Endothelial cell of umbilical vein (primary cell): ENCODE results near the gene ATP5F1B. TPM values are rescaled to one million over a fixed set of nuclear protein-coding genes. Genes with fewer than 3 reads are reported as not detected.

Experiments
- BruUV-seq: library from RNA; stranded (reverse); fragments of 400-500 nt; replicated peaks from 2 replicates; lab custom pipeline; 2021; lab: Mats Ljungman, UMichigan
- CTCF ChIA-PET: fragments of 300-600, 350-600 bp; sonication (Branson Sonifier 250); formaldehyde crosslinking; loops from one replicate; lab custom pipeline; 2021; ENCODE audit warnings: antibody characterized with exemption, inconsistent platforms; lab: Charles Lee
- POLR2A ChIA-PET: fragments of 300-600, 350-600 bp; sonication (Branson Sonifier 250); formaldehyde crosslinking; loops from one replicate; lab custom pipeline; 2021; ENCODE audit warnings: antibody characterized with exemption, inconsistent platforms; lab: Charles Lee
- DNase-seq: peaks from one replicate; pipeline ENCODE4 v3.0.0-alpha.2; 2011; ENCODE audit warnings: low read depth, low spot score
- FAIRE-seq: peaks from 2 replicates; lab custom pipeline; 2011; peaks lifted over from hg19 to GRCh38; lab: Jason Lieb, UNC
- H2AFZ ChIP-seq: 2 replicates; pipeline ENCODE4 v1.6.0; 2012; ENCODE audit warnings: low read depth, low read length, control low read depth, inconsistent platforms
- H3K27ac ChIP-seq: 2 replicates; pipeline ENCODE4 v1.5.1; 2011; ENCODE audit warnings: low read depth, mild to moderate bottlenecking, control low read depth, low read length, moderate library complexity; ENCODE audit not compliant: insufficient read depth
- H3K27me3 ChIP-seq, 2 experiments: 2 replicates each; pipeline versions ENCODE4 v1.6.0 to v1.6.1; 2011; ENCODE audit warnings: low read length in 2 of 2, mixed read lengths in 1 of 2; ENCODE audit not compliant: control insufficient read depth in 2 of 2, insufficient read depth in 2 of 2
- H3K36me3 ChIP-seq, 2 experiments: 2 replicates in 1 of 2; 3 replicates in 1 of 2; pipeline ENCODE4 v1.5.1; 2011; ENCODE audit warnings: low read length in 2 of 2, mild to moderate bottlenecking in 1 of 2, moderate library complexity in 1 of 2; ENCODE audit not compliant: control insufficient read depth in 2 of 2, insufficient read depth in 2 of 2; ENCODE audit errors: extremely low read depth in 1 of 2
- H3K4me1 ChIP-seq: 3 replicates; pipeline ENCODE4 v1.5.1; 2011; ENCODE audit warnings: mild to moderate bottlenecking, low read length; ENCODE audit not compliant: control insufficient read depth, insufficient read depth; ENCODE audit errors: extremely low read depth
- H3K4me2 ChIP-seq: 2 replicates; pipeline ENCODE4 v1.6.1; 2011; ENCODE audit warnings: low read length, control low read depth, mixed read lengths; ENCODE audit not compliant: insufficient read depth
- H3K4me3 ChIP-seq, 3 experiments: fragments of 200-600 bp in 1 of 3; sonication (generic), shearing (Covaris generic) in 1 of 3; replicated peaks in 1 of 3; 2 replicates each; pipeline ENCODE4 v1.5.1; 2011 to 2016; ENCODE audit warnings: control low read depth in 3 of 3, low read length in 3 of 3, mild to moderate bottlenecking in 2 of 3, inconsistent platforms in 1 of 3, low read depth in 1 of 3, moderate library complexity in 1 of 3; ENCODE audit not compliant: insufficient read depth in 1 of 3
- H3K79me2 ChIP-seq: 2 replicates; pipeline ENCODE4 v1.6.0; 2012; ENCODE audit warnings: low read length, inconsistent platforms; ENCODE audit not compliant: control insufficient read depth, insufficient read depth
- H3K9ac ChIP-seq: replicated peaks from 2 replicates; pipeline ENCODE3; 2011; ENCODE audit warnings: low read length, control low read depth; ENCODE audit not compliant: insufficient read depth; ENCODE audit errors: extremely low read depth
- H3K9me1 ChIP-seq: replicated peaks from 3 replicates; pipeline ENCODE4 v1.6.0; 2011; ENCODE audit warnings: mild to moderate bottlenecking, low read length; ENCODE audit not compliant: control insufficient read depth, insufficient read depth; ENCODE audit errors: extremely low read depth
- H3K9me3 ChIP-seq: replicated peaks from 2 replicates; pipeline ENCODE4 v1.5.1; 2012; ENCODE audit warnings: low read length, inconsistent platforms; ENCODE audit not compliant: control insufficient read depth, insufficient read depth
- H4K20me1 ChIP-seq: replicated peaks from 2 replicates; pipeline ENCODE3; 2011; ENCODE audit warnings: mild to moderate bottlenecking, low read length; ENCODE audit not compliant: control insufficient read depth, insufficient read depth; ENCODE audit errors: extremely low read depth
- EZH2 ChIP-seq: IDR thresholded peaks from 2 replicates; pipeline ENCODE4 v1.6.1; 2012; ENCODE audit warnings: borderline replicate concordance, low read depth, mild to moderate bottlenecking, moderate library complexity, low read length, inconsistent platforms; ENCODE audit not compliant: severe bottlenecking
- FOS ChIP-seq: IDR thresholded peaks from 2 replicates; pipeline ENCODE4 v1.6.1; 2011; ENCODE audit warnings: mild to moderate bottlenecking, low read length, moderate library complexity, borderline replicate concordance; ENCODE audit not compliant: insufficient read depth
- GATA2 ChIP-seq: IDR thresholded peaks from 2 replicates; pipeline ENCODE4 v1.7.0; 2011; ENCODE audit warnings: low read depth, mild to moderate bottlenecking, moderate library complexity, mixed read lengths, low read length; ENCODE audit not compliant: insufficient read length, insufficient read depth
- JUN ChIP-seq: IDR thresholded peaks from 2 replicates; pipeline ENCODE4 v1.6.1; 2011; ENCODE audit warnings: borderline replicate concordance, low read depth; ENCODE audit not compliant: insufficient read length, insufficient read depth
- MAX ChIP-seq: IDR thresholded peaks from 2 replicates; pipeline ENCODE4 v1.6.1; 2011; ENCODE audit not compliant: insufficient read depth, insufficient read length
- MYC ChIP-seq: IDR thresholded peaks from one replicate; pipeline ENCODE4 v1.6.1; 2011; ENCODE audit warnings: mild to moderate bottlenecking, low read depth, low read length
- POLR2A ChIP-seq: IDR thresholded peaks from 2 replicates; pipeline ENCODE4 v1.6.1; 2012; ENCODE audit warnings: low read depth, mild to moderate bottlenecking, control low read depth, low read length
- POLR2AphosphoS5 ChIP-seq: IDR thresholded peaks from 2 replicates; pipeline ENCODE4 v1.6.1; 2012; ENCODE audit warnings: low read depth, mild to moderate bottlenecking, control low read depth, low read length, moderate library complexity; ENCODE audit not compliant: insufficient read depth
- dilution Hi-C: fragments of 300-500 bp; cut with MboI; formaldehyde crosslinking; loops from one replicate; pipeline ENCODE4 v1.15.0; 2019; ENCODE audit warnings: low sequenced_read_pairs; ENCODE audit not compliant: extremely low pct_ligation_motif_present
- intact Hi-C: fragments of 100-400 bp; cut with micrococcal nuclease; formaldehyde crosslinking; loops from one replicate; pipeline ENCODE4 v1.10.0; 2022
- polyA plus RNA-seq, 4 experiments: library from polyadenylated mRNA; depleted of rRNA in 3 of 4; stranded (reverse) in 3 of 4; unstranded in 1 of 4; fragments of >200 nt; gene quantifications; 2 replicates each; pipeline versions ENCODE4 v1.2.1 to v1.2.3, GENCODE V29; 2011 to 2012; ENCODE audit warnings: missing spikeins in 1 of 4
- total RNA-seq: library from RNA; stranded (reverse); gene quantifications from 2 replicates; pipeline ENCODE4 v1.2.3, GENCODE V29; 2021
- TF ChIP-seq, protein P1 (sequence below), 2 donors: IDR thresholded peaks; 1 replicate in 1 of 2; 2 replicates in 1 of 2; pipeline ENCODE4 v1.5.1; 2011; ENCODE audit warnings: low read length in 2 of 2, mild to moderate bottlenecking in 2 of 2, moderate library complexity in 2 of 2, control low read depth in 1 of 2, inconsistent platforms in 1 of 2, low read depth in 1 of 2; ENCODE audit not compliant: insufficient read depth in 1 of 2; ENCODE audit errors: extremely low read depth in 1 of 2

The ATP5F1B gene
- total and polyA plus RNA-seq, 2 donors (not counting 3 experiments of a cell fraction or from before 2014, with no cell fraction given), result 590 to 829 TPM

DNA sequence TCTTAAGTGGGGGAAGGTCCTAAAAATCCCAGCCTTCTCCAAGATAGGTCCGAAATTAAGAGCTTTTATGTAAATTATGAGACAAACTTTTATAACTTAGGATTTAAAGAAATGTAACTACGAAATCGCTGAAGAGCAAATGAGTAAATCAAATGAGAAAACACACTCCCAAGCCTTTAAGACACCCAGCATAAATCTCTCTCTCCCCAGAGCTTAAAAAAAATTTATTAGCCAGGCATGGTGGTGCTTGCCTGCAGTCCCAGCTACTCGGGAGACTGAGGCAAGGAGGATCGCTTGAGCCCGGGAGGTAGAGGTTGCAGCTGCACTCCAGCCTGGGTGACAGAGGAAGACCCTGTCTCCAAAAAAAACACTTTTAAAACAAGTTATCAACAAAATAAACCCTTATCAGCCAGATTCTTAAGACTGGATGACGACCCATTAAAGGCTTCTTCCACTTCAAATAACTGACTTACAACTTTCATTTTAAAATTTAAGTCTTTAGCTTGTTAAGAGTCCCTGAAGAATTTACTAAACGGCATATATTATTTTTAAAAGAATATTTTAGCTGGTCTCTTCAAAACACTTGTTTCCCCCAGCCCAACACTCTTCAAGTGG lies 39.1 kb upstream of the ATP5F1B start:
- Histone ChIP-seq H3K36me3 (peaks cover 4 to 5% of the 10 kb centered on the region in 2 experiments), H3K9me3 (no peaks in the 10 kb centered on the region), H3K4me2 (peak overlapping the region; percentile 96), H3K79me2 (peaks cover 80% of the 10 kb centered on the region), H4K20me1 (peaks cover 4% of the 10 kb centered on the region), H2AFZ (no peak overlapping the region), H3K9ac (peak overlapping the region; percentile 60), H3K4me3 (peak overlapping the region; percentile 6 to 69 (median 14)), H3K4me1 (peaks cover 27% of the 10 kb centered on the region), H3K9me1 (no peaks in the 10 kb centered on the region), H3K27me3 (no peaks in the 10 kb centered on the region), H3K27ac (peak overlapping the region; percentile 38)
- DNase-seq (peak; percentile 27), FAIRE-seq (peak; percentile 48)
- ChIA-PET CTCF (interaction anchor here (1.0 to 1.7 kb wide), 5 partner anchors 39 to 439 kb away, joined by 3 to 12 read pairs (median 3); no protein-coding TSS in a partner anchor), POLR2A (interaction anchor here (0.7 kb wide), 1 partner anchor 925 kb away, joined by 8 read pairs; no protein-coding TSS in a partner anchor)
- dilution Hi-C loops (no loop called here), intact Hi-C loops (loop anchor here (5.0 kb wide), 1 partner anchor 402 kb away; the partner anchor contains the start of gene NAB2)
- TF ChIP-seq JUN, result no peak
- no peak for TF ChIP-seq GATA2
- TF ChIP-seq POLR2A, result no peak
- TF ChIP-seq MYC, result no peak
- no peak for TF ChIP-seq FOS
- TF ChIP-seq EZH2, result no peak
- TF ChIP-seq MAX, result no peak
- no TSS peak for BruUV-seq

GRCh38 chr12:56682323-56682722 lies 36.5 kb upstream of the ATP5F1B start:
- peaks cover 99% of the 10 kb centered on the region for H3K79me2 ChIP-seq
- H3K27me3 ChIP-seq, result no peaks in the 10 kb centered on the region
- dilution Hi-C loops (no loop called here), intact Hi-C loops (no loop called here)
- H3K27ac ChIP-seq, result no peak overlapping the region
- TF ChIP-seq GATA2, result no peak
- no peak for TF ChIP-seq JUN
- TF ChIP-seq, protein P1, sequence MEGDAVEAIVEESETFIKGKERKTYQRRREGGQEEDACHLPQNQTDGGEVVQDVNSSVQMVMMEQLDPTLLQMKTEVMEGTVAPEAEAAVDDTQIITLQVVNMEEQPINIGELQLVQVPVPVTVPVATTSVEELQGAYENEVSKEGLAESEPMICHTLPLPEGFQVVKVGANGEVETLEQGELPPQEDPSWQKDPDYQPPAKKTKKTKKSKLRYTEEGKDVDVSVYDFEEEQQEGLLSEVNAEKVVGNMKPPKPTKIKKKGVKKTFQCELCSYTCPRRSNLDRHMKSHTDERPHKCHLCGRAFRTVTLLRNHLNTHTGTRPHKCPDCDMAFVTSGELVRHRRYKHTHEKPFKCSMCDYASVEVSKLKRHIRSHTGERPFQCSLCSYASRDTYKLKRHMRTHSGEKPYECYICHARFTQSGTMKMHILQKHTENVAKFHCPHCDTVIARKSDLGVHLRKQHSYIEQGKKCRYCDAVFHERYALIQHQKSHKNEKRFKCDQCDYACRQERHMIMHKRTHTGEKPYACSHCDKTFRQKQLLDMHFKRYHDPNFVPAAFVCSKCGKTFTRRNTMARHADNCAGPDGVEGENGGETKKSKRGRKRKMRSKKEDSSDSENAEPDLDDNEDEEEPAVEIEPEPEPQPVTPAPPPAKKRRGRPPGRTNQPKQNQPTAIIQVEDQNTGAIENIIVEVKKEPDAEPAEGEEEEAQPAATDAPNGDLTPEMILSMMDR (IDR thresholded peaks at IDR 0.05; ENCODE audit: extremely low read depth in 1 of 2, insufficient read depth in 1 of 2, low read depth in 1 of 2, low read length in 2 of 2), result no peak
- TF ChIP-seq POLR2A, result no peak
- TF ChIP-seq MYC, result no peak
- no peak for TF ChIP-seq EZH2
- TF ChIP-seq MAX, result no peak
- no peak for TF ChIP-seq POLR2AphosphoS5
- no peak for TF ChIP-seq FOS
- ChIA-PET POLR2A (no interaction called here), CTCF (no interaction called here)
- no TSS peak for BruUV-seq
- no peaks in the 10 kb centered on the region for H3K9me3 ChIP-seq
- H3K36me3 ChIP-seq, result peaks cover 4 to 5% of the 10 kb centered on the region in 2 experiments
- H3K4me1 ChIP-seq, result peaks cover 18% of the 10 kb centered on the region
- no peak overlapping the region for H3K9ac ChIP-seq
- DNase-seq (no peak), FAIRE-seq (no peak)
- H3K4me2 ChIP-seq, result no peak overlapping the region
- H2AFZ ChIP-seq, result no peak overlapping the region
- no peaks in the 10 kb centered on the region for H3K9me1 ChIP-seq
- no peak overlapping the region for H3K4me3 ChIP-seq
- peaks cover 4% of the 10 kb centered on the region for H4K20me1 ChIP-seq
